IMR-90 (cell line): ENCODE data around the gene SDHB.

ENCODE experiments used
- BHLHE40 ChIP-seq: fragments of 150-350 bp; IDR thresholded peaks from 2 replicates; pipeline ENCODE4 v1.6.1; 2016; ENCODE audit warnings: mild to moderate bottlenecking, low read depth, low read length
- ELK1 ChIP-seq: fragments of 150-350 bp; IDR thresholded peaks from 2 replicates; pipeline ENCODE4 v1.6.1; 2016; ENCODE audit warnings: low read depth, mild to moderate bottlenecking, low read length, moderate library complexity, borderline replicate concordance
- MXI1 ChIP-seq: IDR thresholded peaks from 2 replicates; pipeline ENCODE4 v1.6.1; 2012; ENCODE audit warnings: low read depth, mild to moderate bottlenecking, low read length, moderate library complexity, borderline replicate concordance
- POLR2A ChIP-seq: IDR thresholded peaks from 2 replicates; pipeline ENCODE4 v1.6.1; 2012; ENCODE audit warnings: mild to moderate bottlenecking, low read depth, low read length
- RFX5 ChIP-seq: IDR thresholded peaks from 2 replicates; pipeline ENCODE4 v1.8.0; 2012; ENCODE audit warnings: low read depth, mild to moderate bottlenecking, low read length, moderate library complexity
- TF ChIP-seq, protein P1 (sequence below): conservative IDR thresholded peaks from 2 replicates; pipeline ENCODE4 v1.5.1; 2012; ENCODE audit warnings: mild to moderate bottlenecking, low read depth, low read length, improper control_type of control experiment

DNA sequence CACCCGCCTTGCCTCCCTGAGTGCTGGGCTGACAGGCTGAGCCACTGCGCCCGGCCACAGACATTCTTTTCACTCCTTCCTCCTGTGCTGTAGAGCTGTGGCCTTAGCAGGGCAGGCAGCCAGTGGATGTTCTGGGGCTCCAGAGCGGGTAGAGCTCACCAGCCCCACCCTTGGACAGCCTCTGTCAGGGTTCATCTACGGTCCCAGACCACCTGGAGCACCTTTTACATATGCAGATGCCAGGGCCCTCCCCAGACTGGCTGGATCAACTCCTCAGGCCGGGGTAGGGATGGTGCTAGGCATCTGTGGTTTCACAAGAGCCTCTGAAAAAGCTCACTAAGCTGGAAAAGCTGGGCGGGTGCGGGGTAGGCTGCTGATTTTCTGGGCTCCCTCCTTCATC, 46.7 kb downstream of the SDHB start:
- TF ChIP-seq, protein P1, sequence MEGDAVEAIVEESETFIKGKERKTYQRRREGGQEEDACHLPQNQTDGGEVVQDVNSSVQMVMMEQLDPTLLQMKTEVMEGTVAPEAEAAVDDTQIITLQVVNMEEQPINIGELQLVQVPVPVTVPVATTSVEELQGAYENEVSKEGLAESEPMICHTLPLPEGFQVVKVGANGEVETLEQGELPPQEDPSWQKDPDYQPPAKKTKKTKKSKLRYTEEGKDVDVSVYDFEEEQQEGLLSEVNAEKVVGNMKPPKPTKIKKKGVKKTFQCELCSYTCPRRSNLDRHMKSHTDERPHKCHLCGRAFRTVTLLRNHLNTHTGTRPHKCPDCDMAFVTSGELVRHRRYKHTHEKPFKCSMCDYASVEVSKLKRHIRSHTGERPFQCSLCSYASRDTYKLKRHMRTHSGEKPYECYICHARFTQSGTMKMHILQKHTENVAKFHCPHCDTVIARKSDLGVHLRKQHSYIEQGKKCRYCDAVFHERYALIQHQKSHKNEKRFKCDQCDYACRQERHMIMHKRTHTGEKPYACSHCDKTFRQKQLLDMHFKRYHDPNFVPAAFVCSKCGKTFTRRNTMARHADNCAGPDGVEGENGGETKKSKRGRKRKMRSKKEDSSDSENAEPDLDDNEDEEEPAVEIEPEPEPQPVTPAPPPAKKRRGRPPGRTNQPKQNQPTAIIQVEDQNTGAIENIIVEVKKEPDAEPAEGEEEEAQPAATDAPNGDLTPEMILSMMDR = no peak
- TF ChIP-seq MXI1 = no peak
- TF ChIP-seq POLR2A = no peak
- no peak for TF ChIP-seq BHLHE40
- TF ChIP-seq ELK1 = no peak
- no peak for TF ChIP-seq RFX5
